CD14-positive monocyte (primary cell): Measurements from ENCODE around the gene PHLPP1. TPM values are rescaled to one million over a fixed set of nuclear protein-coding genes. Genes with fewer than 3 reads are reported as not detected.

Experiments
- DNase-seq, 3 donors: peaks; one replicate each; pipeline ENCODE4 v3.0.0-alpha.2; 2011 to 2022
- H2AFZ ChIP-seq: 2 replicates; pipeline ENCODE4 v1.6.0; 2012; ENCODE audit warnings: mild to moderate bottlenecking, low read depth, low read length, inconsistent platforms; ENCODE audit not compliant: insufficient read depth, poor library complexity, severe bottlenecking
- H3K27ac ChIP-seq, 2 donors: 1 replicate in 1 of 2; 2 replicates in 1 of 2; pipeline ENCODE4 v1.5.1; 2012 to 2013; ENCODE audit warnings: low read length in 2 of 2, control low read depth in 1 of 2, inconsistent platforms in 1 of 2, low read depth in 1 of 2, mild to moderate bottlenecking in 1 of 2
- H3K27me3 ChIP-seq, 2 donors: one replicate each; pipeline versions ENCODE4 v1.6.0 to v1.6.1; 2011 to 2013; ENCODE audit warnings: low read length in 2 of 2; ENCODE audit not compliant: control insufficient read depth in 2 of 2, insufficient read depth in 2 of 2
- H3K36me3 ChIP-seq, 2 donors: replicated peaks in 1 of 2; 1 replicate in 1 of 2; 2 replicates in 1 of 2; pipeline versions ENCODE4 v1.5.1 to v1.6.1; 2012 to 2013; ENCODE audit warnings: low read length in 2 of 2, control low read depth in 1 of 2, inconsistent platforms in 1 of 2, mild to moderate bottlenecking in 1 of 2; ENCODE audit not compliant: insufficient read depth in 2 of 2, control insufficient read depth in 1 of 2
- H3K4me1 ChIP-seq, 2 donors: 1 replicate in 1 of 2; 2 replicates in 1 of 2; pipeline versions ENCODE4 v1.5.1 to v1.6.1; 2012 to 2013; ENCODE audit warnings: low read length in 2 of 2, control low read depth in 1 of 2, inconsistent platforms in 1 of 2, mild to moderate bottlenecking in 1 of 2, moderate library complexity in 1 of 2; ENCODE audit not compliant: insufficient read depth in 2 of 2, control insufficient read depth in 1 of 2
- H3K4me2 ChIP-seq: replicated peaks from 2 replicates; pipeline ENCODE3; 2012; ENCODE audit warnings: low read length, moderate library complexity, mild to moderate bottlenecking; ENCODE audit not compliant: poor library complexity, severe bottlenecking; ENCODE audit errors: extremely low read depth
- H3K4me3 ChIP-seq, 3 experiments: fragments of 200-600 bp in 1 of 3; sonication (generic) in 1 of 3; replicated peaks in 1 of 3; 1 replicate in 2 of 3; 2 replicates in 1 of 3; pipeline ENCODE4 v1.5.1; 2011 to 2013; ENCODE audit warnings: low read length in 3 of 3, mild to moderate bottlenecking in 3 of 3, control low read depth in 2 of 3, low read depth in 2 of 3, inconsistent platforms in 1 of 3, moderate library complexity in 1 of 3
- H3K79me2 ChIP-seq: 2 replicates; pipeline ENCODE4 v1.6.0; 2012; ENCODE audit warnings: mild to moderate bottlenecking, control low read depth, inconsistent platforms, low read length, moderate library complexity; ENCODE audit not compliant: insufficient read depth
- H3K9ac ChIP-seq: 2 replicates; pipeline ENCODE4 v1.6.0; 2017; ENCODE audit warnings: low read length, mild to moderate bottlenecking; ENCODE audit not compliant: insufficient read depth, poor library complexity, severe bottlenecking
- H3K9me3 ChIP-seq, 2 donors: replicated peaks in 1 of 2; 1 replicate in 1 of 2; 2 replicates in 1 of 2; pipeline versions ENCODE4 v1.5.1 to v1.6.1; 2012 to 2013; ENCODE audit warnings: low read length in 2 of 2, control low read depth in 1 of 2; ENCODE audit not compliant: control insufficient read depth in 1 of 2, insufficient read depth in 1 of 2
- H4K20me1 ChIP-seq: 2 replicates; pipeline ENCODE4 v1.6.0; 2012; ENCODE audit warnings: mild to moderate bottlenecking, low read length, control low read depth, moderate library complexity; ENCODE audit not compliant: insufficient read depth
- H3K27ac Mint-ChIP-seq, 7 donors: one replicate each; pipeline ENCODE4 v1.8.0; 2020; ENCODE audit warnings: mild to moderate bottlenecking in 7 of 7, mixed read lengths in 7 of 7, moderate library complexity in 6 of 7, inconsistent platforms in 2 of 7
- H3K27me3 Mint-ChIP-seq, 3 donors: one replicate each; pipeline ENCODE4 v1.8.0; 2021 to 2022; ENCODE audit warnings: low read depth in 3 of 3, mild to moderate bottlenecking in 3 of 3, mixed read lengths in 3 of 3, moderate library complexity in 3 of 3, inconsistent platforms in 1 of 3
- H3K36me3 Mint-ChIP-seq, 2 donors: one replicate each; pipeline ENCODE4 v1.8.0; 2020; ENCODE audit warnings: mixed read lengths in 2 of 2, inconsistent platforms in 1 of 2, mild to moderate bottlenecking in 1 of 2
- H3K4me1 Mint-ChIP-seq: one replicate; pipeline ENCODE4 v1.8.0; 2020; ENCODE audit warnings: mild to moderate bottlenecking, mixed read lengths
- H3K4me3 Mint-ChIP-seq, 2 donors: one replicate each; pipeline ENCODE4 v1.8.0; 2020; ENCODE audit warnings: mild to moderate bottlenecking in 2 of 2, mixed read lengths in 2 of 2, moderate library complexity in 1 of 2
- H3K9me3 Mint-ChIP-seq, 7 donors: one replicate each; pipeline ENCODE4 v1.8.0; 2020 to 2022; ENCODE audit warnings: mixed read lengths in 7 of 7, mild to moderate bottlenecking in 6 of 7, moderate library complexity in 6 of 7, inconsistent platforms in 2 of 7
- CTCF ChIP-seq: fragments of 200-600 bp; IDR thresholded peaks from one replicate; pipeline ENCODE4 v1.8.0; 2022; ENCODE audit warnings: antibody characterized with exemption, mild to moderate bottlenecking
- WGBS: methylation state at CpG from one replicate; pipeline ENCODE4 v1.1.5; 2013; ENCODE audit warnings: missing lambda C conversion rate; ENCODE audit not compliant: insufficient coverage; 5-methylcytosine and 5-hydroxymethylcytosine counted together
- intact Hi-C, 2 donors: fragments of 100-400 bp; cut with micrococcal nuclease; formaldehyde crosslinking; loops; one replicate each; pipeline versions ENCODE4 v1.15.0 to v1.15.1; 2023
- polyA plus RNA-seq, 3 donors: library from polyadenylated mRNA; depleted of rRNA in 1 of 3; unstranded in 2 of 3; stranded (reverse) in 1 of 3; fragments of 300-500 nt in 2 of 3; fragments of >200 nt in 1 of 3; fragmentation: Illumina TruSeq in 2 of 3; gene quantifications; 1 replicate in 2 of 3; 2 replicates in 1 of 3; pipeline ENCODE4 v1.2.3, GENCODE V29; 2012 to 2021

Gene PHLPP1
- polyA plus RNA-seq, 3 donors, result 0.04 to 2.0 (median 0.55) TPM

GRCh38 chr18:62954366-62954765, 239.0 kb downstream of the PHLPP1 start:
- Histone ChIP-seq H3K4me3 (no peak overlapping the region), H3K27me3 (no peaks in the 10 kb centered on the region), H3K4me1 (peaks cover 12 to 18% of the 10 kb centered on the region in 2 donors), H3K36me3 (no peaks in the 10 kb centered on the region), H3K79me2 (no peaks in the 10 kb centered on the region), H3K9ac (no peak overlapping the region), H2AFZ (no peak overlapping the region), H3K27ac (no peak overlapping the region), H4K20me1 (no peaks in the 10 kb centered on the region), H3K4me2 (no peak overlapping the region), H3K9me3 (no peaks in the 10 kb centered on the region)
- intact Hi-C loops, result no loop called here
- Mint-ChIP-seq H3K9me3 (no peaks in the 10 kb centered on the region), H3K27ac (no peak overlapping the region), H3K36me3 (peaks cover 11 to 12% of the 10 kb centered on the region in 2 donors), H3K4me1 (peaks cover 27% of the 10 kb centered on the region), H3K27me3 (peaks cover 0 to 2% (median 0%) of the 10 kb centered on the region in 3 donors), H3K4me3 (no peak overlapping the region)
- no CpG with 5 or more reads among the region's 2 CpGs for WGBS
- no peak for DNase-seq
- TF ChIP-seq CTCF, result no peak

- Histone ChIP-seq H2AFZ (no peak overlapping the region), H3K4me3 (no peak overlapping the region), H3K9me3 (no peaks in the 10 kb centered on the region), H4K20me1 (no peaks in the 10 kb centered on the region), H3K4me2 (no peak overlapping the region), H3K79me2 (no peaks in the 10 kb centered on the region), H3K27me3 (no peaks in the 10 kb centered on the region), H3K9ac (no peak overlapping the region), H3K36me3 (peaks cover 0 to under 1% of the 10 kb centered on the region in 2 donors), H3K27ac (no peak overlapping the region), H3K4me1 (peaks cover 2 to 5% of the 10 kb centered on the region in 2 donors)
- peak; percentile 60 for TF ChIP-seq CTCF
- peak overlapping the region in 1 of 7 donors; percentile 47 for H3K27ac Mint-ChIP-seq
- H3K4me3 Mint-ChIP-seq, result no peak overlapping the region
- H3K4me1 Mint-ChIP-seq, result peaks cover 9% of the 10 kb centered on the region
- peaks cover 11 to 12% of the 10 kb centered on the region in 2 donors for H3K36me3 Mint-ChIP-seq
- intact Hi-C loops, result loop anchor here in 1 of 2 donors (5.0 kb wide), 1 partner anchor 241 kb away; the partner anchor contains the start of gene PHLPP1
- DNase-seq, result peak in 2 of 3 donors; percentile 50 to 52
- 85% methylated on average over 4 of the region's 9 CpGs for WGBS
- H3K9me3 Mint-ChIP-seq, result no peaks in the 10 kb centered on the region
- peaks cover 0 to 2% (median 0%) of the 10 kb centered on the region in 3 donors for H3K27me3 Mint-ChIP-seq
Observed at GRCh38 chr18:62957885-62958472, 242.6 kb downstream of the PHLPP1 start.
